ENCODE results near the gene ARAP1.

The ARAP1 gene

DNA sequence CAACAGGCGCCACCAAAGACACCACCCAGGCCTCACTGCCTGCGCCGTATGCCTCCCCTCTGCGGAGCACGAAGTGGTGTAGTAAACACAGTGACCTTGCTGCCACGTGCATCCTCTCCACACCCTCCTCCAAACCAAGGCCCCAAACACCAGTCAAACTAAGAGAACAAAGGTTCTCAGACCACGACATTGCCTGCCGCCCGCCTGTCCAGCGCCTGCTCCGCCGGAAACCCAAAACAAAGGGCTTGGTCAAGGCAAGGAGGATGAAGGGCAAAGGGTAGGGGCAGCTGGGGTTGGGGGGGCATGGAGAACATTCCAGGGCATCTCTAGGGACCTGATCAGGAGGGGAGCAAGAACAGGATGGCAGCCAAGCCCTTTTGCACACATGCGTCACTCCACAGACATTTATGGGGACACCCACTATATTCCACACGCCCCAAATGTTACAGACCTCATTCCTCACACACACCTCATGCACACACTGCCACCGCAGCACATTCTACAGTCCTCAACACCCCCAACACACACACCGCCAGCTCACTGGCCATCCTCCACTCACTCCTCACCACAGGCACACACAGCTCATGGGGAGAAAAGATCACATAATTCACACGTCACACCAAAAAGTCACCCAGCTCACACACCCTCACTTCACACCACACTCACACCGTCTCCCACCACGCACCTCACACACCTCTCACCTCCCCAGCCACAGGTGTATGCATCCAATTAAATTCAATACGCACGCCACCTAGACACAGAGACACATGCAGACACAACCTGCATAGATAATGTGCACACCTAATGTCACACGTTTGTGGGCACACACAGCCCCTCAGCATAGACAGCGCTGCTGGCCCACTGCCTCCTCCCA lies 112.5 kb downstream of the ARAP1 start:
- no peak for DNase-seq
- H3K36me3 Mint-ChIP-seq, result no peaks in the 10 kb centered on the region
- peaks cover 33% of the 10 kb centered on the region for H3K27me3 Mint-ChIP-seq
- CTCF ChIA-PET, result interaction anchor here (1.2 kb wide), 1 partner anchor 50 kb away, joined by 4 read pairs; no protein-coding TSS in a partner anchor
- peaks cover 5% of the 10 kb centered on the region for H3K4me1 Mint-ChIP-seq
- no peak overlapping the region for H3K4me3 Mint-ChIP-seq
- H3K9me3 Mint-ChIP-seq, result no peaks in the 10 kb centered on the region
- no peak overlapping the region for H3K27ac Mint-ChIP-seq

DNA sequence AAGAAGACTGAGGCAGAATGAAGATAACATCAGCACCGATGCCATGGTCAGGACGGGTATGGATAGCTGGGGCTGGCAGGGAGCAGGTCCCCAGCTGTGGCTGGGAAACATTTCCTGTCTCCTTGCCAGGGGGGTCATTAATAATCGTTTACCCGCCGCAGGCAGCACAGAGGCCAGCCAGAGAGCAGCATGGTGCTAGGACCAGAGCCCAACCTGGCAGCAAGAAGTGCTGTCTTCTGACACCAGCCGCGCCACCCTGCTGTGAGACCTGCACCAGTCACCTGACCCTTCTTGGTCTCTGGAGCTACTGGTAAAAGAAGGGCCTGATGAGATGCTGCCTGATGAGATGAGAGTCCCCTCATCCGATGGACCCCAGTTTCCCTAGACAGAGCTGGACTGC lies 114.3 kb downstream of the ARAP1 start:
- H3K27ac Mint-ChIP-seq, result no peak overlapping the region
- no peaks in the 10 kb centered on the region for H3K36me3 Mint-ChIP-seq
- CTCF ChIA-PET, result interaction anchor here (1.0 to 3.9 kb wide), 3 partner anchors 46 to 52 kb away, joined by 5 to 17 read pairs (median 10); no protein-coding TSS in a partner anchor
- no peak for DNase-seq
- no peaks in the 10 kb centered on the region for H3K9me3 Mint-ChIP-seq
- no peaks in the 10 kb centered on the region for H3K4me1 Mint-ChIP-seq
- no peak overlapping the region for H3K4me3 Mint-ChIP-seq
- H3K27me3 Mint-ChIP-seq, result peaks cover 40% of the 10 kb centered on the region

DNA sequence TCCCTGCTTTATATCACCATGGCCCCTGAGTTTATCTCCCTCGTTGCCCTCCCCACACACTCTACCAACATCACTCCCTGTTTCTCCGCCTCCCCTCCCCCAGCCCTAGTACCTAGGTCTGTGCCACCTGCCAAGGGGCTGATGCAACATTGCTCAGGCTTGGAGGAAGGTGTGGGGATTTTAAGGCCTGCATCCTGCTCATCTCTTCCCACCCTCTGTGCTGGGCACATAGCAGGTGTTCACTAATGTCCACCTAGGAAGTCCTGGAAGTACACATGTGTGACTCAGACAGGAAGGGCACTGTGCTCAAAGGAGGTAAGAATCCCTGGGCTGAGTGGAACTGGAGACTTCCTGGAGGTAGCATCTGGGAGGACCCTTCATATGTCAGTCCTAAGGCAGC lies 115.0 kb downstream of the ARAP1 start:
- Mint-ChIP-seq H3K9me3 (no peaks in the 10 kb centered on the region), H3K27ac (no peak overlapping the region), H3K36me3 (no peaks in the 10 kb centered on the region), H3K4me1 (no peaks in the 10 kb centered on the region), H3K27me3 (peaks cover 40% of the 10 kb centered on the region), H3K4me3 (no peak overlapping the region)
- CTCF ChIA-PET, result interaction anchor here (0.8 to 3.9 kb wide), 4 partner anchors 29 to 51 kb away, joined by 3 to 17 read pairs (median 9); no protein-coding TSS in a partner anchor
- no peak for DNase-seq

DNA sequence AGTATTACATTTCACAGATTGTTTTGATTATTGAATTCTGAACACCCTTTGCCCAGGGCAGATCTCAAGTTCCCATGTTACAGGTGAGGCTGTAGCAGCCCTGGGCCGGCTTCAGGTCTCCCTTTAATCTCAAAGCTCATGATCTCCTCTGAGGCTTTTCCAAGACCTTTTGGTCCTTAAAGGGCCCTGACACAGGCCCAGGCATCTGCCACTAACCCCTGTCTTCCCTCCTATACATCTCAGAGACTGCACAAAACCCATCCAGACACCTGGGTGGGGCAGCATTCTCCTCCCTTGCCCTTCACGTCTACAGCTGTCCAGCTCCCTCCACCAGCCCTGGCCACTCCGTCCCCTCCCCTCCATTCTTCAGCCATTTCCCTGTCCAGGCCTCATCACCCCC lies 115.8 kb downstream of the ARAP1 start:
- CTCF ChIA-PET, result interaction anchor here (1.3 to 3.9 kb wide), 4 partner anchors 9 to 50 kb away, joined by 6 to 17 read pairs (median 8); no protein-coding TSS in a partner anchor
- Mint-ChIP-seq H3K36me3 (no peaks in the 10 kb centered on the region), H3K27ac (no peak overlapping the region), H3K4me1 (no peaks in the 10 kb centered on the region), H3K4me3 (no peak overlapping the region), H3K9me3 (no peaks in the 10 kb centered on the region), H3K27me3 (peaks cover 40% of the 10 kb centered on the region)
- DNase-seq, result no peak

GRCh38 chr11:72635933-72636332 lies 116.3 kb downstream of the ARAP1 start:
- Mint-ChIP-seq H3K36me3 (no peaks in the 10 kb centered on the region), H3K27me3 (peaks cover 40% of the 10 kb centered on the region), H3K4me1 (no peaks in the 10 kb centered on the region), H3K9me3 (no peaks in the 10 kb centered on the region), H3K4me3 (no peak overlapping the region), H3K27ac (no peak overlapping the region)
- no peak for DNase-seq
- CTCF ChIA-PET, result interaction anchor here (1.3 to 3.9 kb wide), 4 partner anchors 10 to 49 kb away, joined by 6 to 17 read pairs (median 8); no protein-coding TSS in a partner anchor

DNA sequence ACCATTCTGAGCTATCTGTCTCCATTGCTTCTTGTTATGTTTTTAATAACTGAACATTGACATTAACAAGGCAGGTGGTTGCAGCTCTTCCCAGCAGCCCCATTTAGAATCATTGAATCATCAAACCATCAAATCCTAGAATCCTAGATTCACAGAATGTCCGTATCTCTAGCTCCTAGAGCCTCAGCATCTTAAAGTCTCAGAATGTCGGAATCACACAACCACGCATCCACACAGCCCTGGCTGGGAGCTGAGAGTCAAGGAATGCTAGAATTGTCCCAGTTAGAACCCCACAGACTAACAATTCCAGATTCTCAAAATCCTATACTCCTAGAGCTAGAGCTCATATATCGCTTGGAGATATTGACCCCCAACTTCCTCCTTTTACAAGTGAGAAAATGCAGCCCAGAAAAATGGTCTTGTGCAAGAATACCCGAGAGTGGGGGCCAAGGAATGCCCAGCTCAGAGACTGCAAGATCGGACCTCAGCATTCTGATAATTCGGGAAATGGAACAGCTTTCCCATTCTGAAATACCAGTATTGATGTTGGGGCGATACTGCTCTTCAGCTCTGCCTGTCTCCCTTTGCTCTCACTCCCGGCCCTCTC lies 116.8 kb downstream of the ARAP1 start:
- CTCF ChIA-PET, result interaction anchor here (1.3 to 3.9 kb wide), 4 partner anchors 10 to 49 kb away, joined by 6 to 17 read pairs (median 8); no protein-coding TSS in a partner anchor
- Mint-ChIP-seq H3K9me3 (no peaks in the 10 kb centered on the region), H3K4me3 (no peak overlapping the region), H3K27ac (no peak overlapping the region), H3K36me3 (no peaks in the 10 kb centered on the region), H3K27me3 (peaks cover 43% of the 10 kb centered on the region), H3K4me1 (no peaks in the 10 kb centered on the region)
- no peak for DNase-seq

Measured in activated naive CD4-positive, alpha-beta T cell treated with anti-CD3 and anti-CD28 coated beads, Interleukin-2, amount 10 ng/mL, durations not matched to agents 7 days and 5 days (primary cell).